HFF-Myc (cell line): ENCODE results near the gene CARMIL1.

ENCODE experiments used
- DNase-seq: peaks from one replicate; pipeline ENCODE4 v3.0.0-alpha.2; 2011; ENCODE audit warnings: low read depth; ENCODE audit errors: extremely low read depth
- H3K4me3 ChIP-seq: replicated peaks from 2 replicates; pipeline ENCODE4 v1.5.1; 2011; ENCODE audit warnings: low read depth, mild to moderate bottlenecking, control low read depth, low read length
- CTCF ChIP-seq: IDR thresholded peaks from 2 replicates; pipeline ENCODE4 v1.5.1; 2012; ENCODE audit warnings: mild to moderate bottlenecking, low read depth, low read length, control low read depth; ENCODE audit errors: missing control alignments

The CARMIL1 gene

GRCh38 chr6:25279748-25280343, 672 bp downstream of the CARMIL1 start:
- H3K4me3 ChIP-seq = peak overlapping the region; percentile 71
- no peak for TF ChIP-seq CTCF
- DNase-seq = no peak

GRCh38 chr6:25280344-25281074, 1.3 kb downstream of the CARMIL1 start:
- TF ChIP-seq CTCF = no peak
- DNase-seq = no peak
- peak overlapping the region; percentile 71 for H3K4me3 ChIP-seq

GRCh38 chr6:25286891-25287290, 7.7 kb downstream of the CARMIL1 start:
- DNase-seq = no peak

GRCh38 chr6:25287941-25288340, 8.8 kb downstream of the CARMIL1 start:
- TF ChIP-seq CTCF = no peak
- no peak overlapping the region for H3K4me3 ChIP-seq
- DNase-seq = no peak

More at GRCh38 chr6:25286891-25287290, 7.7 kb downstream of the CARMIL1 start:
- H3K4me3 ChIP-seq = no peak overlapping the region
- TF ChIP-seq CTCF = no peak

GRCh38 chr6:25288518-25288917, 9.3 kb downstream of the CARMIL1 start:
- no peak overlapping the region for H3K4me3 ChIP-seq
- no peak for TF ChIP-seq CTCF
- no peak for DNase-seq

- no peak overlapping the region for H3K4me3 ChIP-seq
- no peak for TF ChIP-seq CTCF
- DNase-seq = no peak
Observed at GRCh38 chr6:25290306-25291060, 11.3 kb downstream of the CARMIL1 start.
